Measurements from ENCODE around the gene CALML5.

- TF ChIP-seq CTCF (IDR thresholded peaks at IDR 0.05) (no peak), POLR2AphosphoS5 (IDR thresholded peaks at IDR 0.05) (no peak), POLR2A (IDR thresholded peaks at IDR 0.05) (no peak), EP300 (IDR thresholded peaks at IDR 0.05; ENCODE audit: low read depth) (no peak)
These were observed 36.5 kb downstream of the CALML5 start for GRCh38 chr10:5462841-5463293.

Data from transverse colon (tissue), 4 donors.